Endothelial cell of umbilical vein (primary cell): ENCODE data around the gene OLFM1. TPM values are rescaled to one million over a fixed set of nuclear protein-coding genes. Genes with fewer than 3 reads are reported as not detected.

ENCODE experiments used
- BruUV-seq: library from RNA; stranded (reverse); fragments of 400-500 nt; replicated peaks from 2 replicates; lab custom pipeline; 2021; lab: Mats Ljungman, UMichigan
- CTCF ChIA-PET: fragments of 300-600, 350-600 bp; sonication (Branson Sonifier 250); formaldehyde crosslinking; loops from one replicate; lab custom pipeline; 2021; ENCODE audit warnings: antibody characterized with exemption, inconsistent platforms; lab: Charles Lee
- POLR2A ChIA-PET: fragments of 300-600, 350-600 bp; sonication (Branson Sonifier 250); formaldehyde crosslinking; loops from one replicate; lab custom pipeline; 2021; ENCODE audit warnings: antibody characterized with exemption, inconsistent platforms; lab: Charles Lee
- DNase-seq: peaks from one replicate; pipeline ENCODE4 v3.0.0-alpha.2; 2011; ENCODE audit warnings: low read depth, low spot score
- FAIRE-seq: peaks from 2 replicates; lab custom pipeline; 2011; peaks lifted over from hg19 to GRCh38; lab: Jason Lieb, UNC
- H2AFZ ChIP-seq: 2 replicates; pipeline ENCODE4 v1.6.0; 2012; ENCODE audit warnings: low read depth, low read length, control low read depth, inconsistent platforms
- H3K27ac ChIP-seq: 2 replicates; pipeline ENCODE4 v1.5.1; 2011; ENCODE audit warnings: low read depth, mild to moderate bottlenecking, control low read depth, low read length, moderate library complexity; ENCODE audit not compliant: insufficient read depth
- H3K27me3 ChIP-seq, 2 experiments: 2 replicates each; pipeline versions ENCODE4 v1.6.0 to v1.6.1; 2011; ENCODE audit warnings: low read length in 2 of 2, mixed read lengths in 1 of 2; ENCODE audit not compliant: control insufficient read depth in 2 of 2, insufficient read depth in 2 of 2
- H3K36me3 ChIP-seq, 2 experiments: 2 replicates in 1 of 2; 3 replicates in 1 of 2; pipeline ENCODE4 v1.5.1; 2011; ENCODE audit warnings: low read length in 2 of 2, mild to moderate bottlenecking in 1 of 2, moderate library complexity in 1 of 2; ENCODE audit not compliant: control insufficient read depth in 2 of 2, insufficient read depth in 2 of 2; ENCODE audit errors: extremely low read depth in 1 of 2
- H3K4me1 ChIP-seq: 3 replicates; pipeline ENCODE4 v1.5.1; 2011; ENCODE audit warnings: mild to moderate bottlenecking, low read length; ENCODE audit not compliant: control insufficient read depth, insufficient read depth; ENCODE audit errors: extremely low read depth
- H3K4me2 ChIP-seq: 2 replicates; pipeline ENCODE4 v1.6.1; 2011; ENCODE audit warnings: low read length, control low read depth, mixed read lengths; ENCODE audit not compliant: insufficient read depth
- H3K4me3 ChIP-seq, 3 experiments: fragments of 200-600 bp in 1 of 3; sonication (generic), shearing (Covaris generic) in 1 of 3; replicated peaks in 1 of 3; 2 replicates each; pipeline ENCODE4 v1.5.1; 2011 to 2016; ENCODE audit warnings: control low read depth in 3 of 3, low read length in 3 of 3, mild to moderate bottlenecking in 2 of 3, inconsistent platforms in 1 of 3, low read depth in 1 of 3, moderate library complexity in 1 of 3; ENCODE audit not compliant: insufficient read depth in 1 of 3
- H3K79me2 ChIP-seq: 2 replicates; pipeline ENCODE4 v1.6.0; 2012; ENCODE audit warnings: low read length, inconsistent platforms; ENCODE audit not compliant: control insufficient read depth, insufficient read depth
- H3K9ac ChIP-seq: replicated peaks from 2 replicates; pipeline ENCODE3; 2011; ENCODE audit warnings: low read length, control low read depth; ENCODE audit not compliant: insufficient read depth; ENCODE audit errors: extremely low read depth
- H3K9me1 ChIP-seq: replicated peaks from 3 replicates; pipeline ENCODE4 v1.6.0; 2011; ENCODE audit warnings: mild to moderate bottlenecking, low read length; ENCODE audit not compliant: control insufficient read depth, insufficient read depth; ENCODE audit errors: extremely low read depth
- H3K9me3 ChIP-seq: replicated peaks from 2 replicates; pipeline ENCODE4 v1.5.1; 2012; ENCODE audit warnings: low read length, inconsistent platforms; ENCODE audit not compliant: control insufficient read depth, insufficient read depth
- H4K20me1 ChIP-seq: replicated peaks from 2 replicates; pipeline ENCODE3; 2011; ENCODE audit warnings: mild to moderate bottlenecking, low read length; ENCODE audit not compliant: control insufficient read depth, insufficient read depth; ENCODE audit errors: extremely low read depth
- CTCF ChIP-seq, 2 donors: IDR thresholded peaks; 1 replicate in 1 of 2; 2 replicates in 1 of 2; pipeline ENCODE4 v1.5.1; 2011; ENCODE audit warnings: low read length in 2 of 2, mild to moderate bottlenecking in 2 of 2, moderate library complexity in 2 of 2, control low read depth in 1 of 2, inconsistent platforms in 1 of 2, low read depth in 1 of 2; ENCODE audit not compliant: insufficient read depth in 1 of 2; ENCODE audit errors: extremely low read depth in 1 of 2
- EZH2 ChIP-seq: IDR thresholded peaks from 2 replicates; pipeline ENCODE4 v1.6.1; 2012; ENCODE audit warnings: borderline replicate concordance, low read depth, mild to moderate bottlenecking, moderate library complexity, low read length, inconsistent platforms; ENCODE audit not compliant: severe bottlenecking
- FOS ChIP-seq: IDR thresholded peaks from 2 replicates; pipeline ENCODE4 v1.6.1; 2011; ENCODE audit warnings: mild to moderate bottlenecking, low read length, moderate library complexity, borderline replicate concordance; ENCODE audit not compliant: insufficient read depth
- GATA2 ChIP-seq: IDR thresholded peaks from 2 replicates; pipeline ENCODE4 v1.7.0; 2011; ENCODE audit warnings: low read depth, mild to moderate bottlenecking, moderate library complexity, mixed read lengths, low read length; ENCODE audit not compliant: insufficient read length, insufficient read depth
- JUN ChIP-seq: IDR thresholded peaks from 2 replicates; pipeline ENCODE4 v1.6.1; 2011; ENCODE audit warnings: borderline replicate concordance, low read depth; ENCODE audit not compliant: insufficient read length, insufficient read depth
- MAX ChIP-seq: IDR thresholded peaks from 2 replicates; pipeline ENCODE4 v1.6.1; 2011; ENCODE audit not compliant: insufficient read depth, insufficient read length
- MYC ChIP-seq: IDR thresholded peaks from one replicate; pipeline ENCODE4 v1.6.1; 2011; ENCODE audit warnings: mild to moderate bottlenecking, low read depth, low read length
- POLR2A ChIP-seq: IDR thresholded peaks from 2 replicates; pipeline ENCODE4 v1.6.1; 2012; ENCODE audit warnings: low read depth, mild to moderate bottlenecking, control low read depth, low read length
- POLR2AphosphoS5 ChIP-seq: IDR thresholded peaks from 2 replicates; pipeline ENCODE4 v1.6.1; 2012; ENCODE audit warnings: low read depth, mild to moderate bottlenecking, control low read depth, low read length, moderate library complexity; ENCODE audit not compliant: insufficient read depth
- dilution Hi-C: fragments of 300-500 bp; cut with MboI; formaldehyde crosslinking; loops from one replicate; pipeline ENCODE4 v1.15.0; 2019; ENCODE audit warnings: low sequenced_read_pairs; ENCODE audit not compliant: extremely low pct_ligation_motif_present
- intact Hi-C: fragments of 100-400 bp; cut with micrococcal nuclease; formaldehyde crosslinking; loops from one replicate; pipeline ENCODE4 v1.10.0; 2022
- polyA plus RNA-seq, 4 experiments: library from polyadenylated mRNA; depleted of rRNA in 3 of 4; stranded (reverse) in 3 of 4; unstranded in 1 of 4; fragments of >200 nt; gene quantifications; 2 replicates each; pipeline versions ENCODE4 v1.2.1 to v1.2.3, GENCODE V29; 2011 to 2012; ENCODE audit warnings: missing spikeins in 1 of 4
- total RNA-seq: library from RNA; stranded (reverse); gene quantifications from 2 replicates; pipeline ENCODE4 v1.2.3, GENCODE V29; 2021

The OLFM1 gene
- total and polyA plus RNA-seq, 2 donors (not counting 3 experiments of a cell fraction or from before 2014, with no cell fraction given) = 0.07 to 0.95 TPM

GRCh38 chr9:135069558-135070197 is 17.8 kb upstream of the OLFM1 start:
- Histone ChIP-seq H3K4me1 (no peaks in the 10 kb centered on the region), H2AFZ (no peak overlapping the region), H3K9me3 (no peaks in the 10 kb centered on the region), H3K79me2 (no peaks in the 10 kb centered on the region), H3K4me2 (no peak overlapping the region), H3K9me1 (no peaks in the 10 kb centered on the region), H4K20me1 (no peaks in the 10 kb centered on the region), H3K9ac (no peak overlapping the region), H3K27me3 (no peaks in the 10 kb centered on the region), H3K27ac (no peak overlapping the region), H3K36me3 (no peaks in the 10 kb centered on the region), H3K4me3 (no peak overlapping the region)
- no TSS peak for BruUV-seq
- FAIRE-seq (no peak), DNase-seq (no peak)
- dilution Hi-C loops (no loop called here), intact Hi-C loops (no loop called here)
- CTCF ChIA-PET = no interaction called here
- TF ChIP-seq CTCF (IDR thresholded peaks at IDR 0.05; ENCODE audit: extremely low read depth in 1 of 2, insufficient read depth in 1 of 2, low read depth in 1 of 2, low read length in 2 of 2) (no peak), MAX (no peak), POLR2A (no peak), POLR2AphosphoS5 (no peak), JUN (no peak), EZH2 (no peak), FOS (no peak), MYC (no peak), GATA2 (no peak)
- POLR2A ChIA-PET = no interaction called here
